NCI-H2196 (cell line): ENCODE results near the gene FMO2.
"Not testable (repeated sequence)": the region's sequence is repeated elsewhere in the genome, so short reads cannot be mapped to it uniquely, and the experiment has no call there.

ENCODE experiments used
- DNase-seq: peaks from one replicate; lab custom pipeline; 2025; ENCODE audit not compliant: unreplicated experiment; lab: John Stamatoyannopoulos, UW

The FMO2 gene

GRCh38 chr1:171218661-171219060 is 33.6 kb downstream of the FMO2 start:
- DNase-seq = no peak

- no peak for DNase-seq
Measured at GRCh38 chr1:171219346-171220080, 34.4 kb downstream of the FMO2 start.

GRCh38 chr1:171220081-171220420 is 35.0 kb downstream of the FMO2 start:
- DNase-seq = no peak

GRCh38 chr1:171220581-171221054 is 35.5 kb downstream of the FMO2 start:
- DNase-seq = no peak

- DNase-seq = no peak
Measured at GRCh38 chr1:171221665-171222591, 36.8 kb downstream of the FMO2 start.

- DNase-seq = no peak
Measured at GRCh38 chr1:171222936-171223335, 37.8 kb downstream of the FMO2 start.

- not testable (repeated sequence) for DNase-seq
Measured at GRCh38 chr1:171224257-171224656, 39.2 kb downstream of the FMO2 start.

GRCh38 chr1:171226747-171227370 is 41.8 kb downstream of the FMO2 start:
- DNase-seq = peak; percentile 31

- no peak for DNase-seq
Measured at GRCh38 chr1:171231326-171231725, 46.2 kb downstream of the FMO2 start.

- DNase-seq = no peak
Measured at GRCh38 chr1:171233183-171233582, 48.1 kb downstream of the FMO2 start.

GRCh38 chr1:171236231-171236630 is 51.1 kb downstream of the FMO2 start:
- DNase-seq = not testable (repeated sequence)

- no peak for DNase-seq
Measured at GRCh38 chr1:171243878-171244277, 58.8 kb downstream of the FMO2 start.

- DNase-seq = no peak
Measured at GRCh38 chr1:171245458-171246064, 60.5 kb downstream of the FMO2 start.

- DNase-seq = no peak
Measured at GRCh38 chr1:171247501-171247900, 62.4 kb downstream of the FMO2 start.

GRCh38 chr1:171248302-171248701 is 63.2 kb downstream of the FMO2 start, which contains the start of gene FMO1:
TSS of gene FMO1 (plus strand) at chr1:171248494. CDS start at chr1:171258088, 9,594 bp downstream.
- no peak for DNase-seq

GRCh38 chr1:171248841-171249240 is 63.7 kb downstream of the FMO2 start:
- no peak for DNase-seq

GRCh38 chr1:171250263-171250662 is 65.2 kb downstream of the FMO2 start:
- no peak for DNase-seq

GRCh38 chr1:171251042-171251951 is 66.2 kb downstream of the FMO2 start:
- no peak for DNase-seq

GRCh38 chr1:171251952-171252300 is 66.8 kb downstream of the FMO2 start:
- DNase-seq = no peak

GRCh38 chr1:171252482-171252881 is 67.4 kb downstream of the FMO2 start:
- no peak for DNase-seq
